Measurements from ENCODE around the gene NAPB.

NAPB gene

DNA sequence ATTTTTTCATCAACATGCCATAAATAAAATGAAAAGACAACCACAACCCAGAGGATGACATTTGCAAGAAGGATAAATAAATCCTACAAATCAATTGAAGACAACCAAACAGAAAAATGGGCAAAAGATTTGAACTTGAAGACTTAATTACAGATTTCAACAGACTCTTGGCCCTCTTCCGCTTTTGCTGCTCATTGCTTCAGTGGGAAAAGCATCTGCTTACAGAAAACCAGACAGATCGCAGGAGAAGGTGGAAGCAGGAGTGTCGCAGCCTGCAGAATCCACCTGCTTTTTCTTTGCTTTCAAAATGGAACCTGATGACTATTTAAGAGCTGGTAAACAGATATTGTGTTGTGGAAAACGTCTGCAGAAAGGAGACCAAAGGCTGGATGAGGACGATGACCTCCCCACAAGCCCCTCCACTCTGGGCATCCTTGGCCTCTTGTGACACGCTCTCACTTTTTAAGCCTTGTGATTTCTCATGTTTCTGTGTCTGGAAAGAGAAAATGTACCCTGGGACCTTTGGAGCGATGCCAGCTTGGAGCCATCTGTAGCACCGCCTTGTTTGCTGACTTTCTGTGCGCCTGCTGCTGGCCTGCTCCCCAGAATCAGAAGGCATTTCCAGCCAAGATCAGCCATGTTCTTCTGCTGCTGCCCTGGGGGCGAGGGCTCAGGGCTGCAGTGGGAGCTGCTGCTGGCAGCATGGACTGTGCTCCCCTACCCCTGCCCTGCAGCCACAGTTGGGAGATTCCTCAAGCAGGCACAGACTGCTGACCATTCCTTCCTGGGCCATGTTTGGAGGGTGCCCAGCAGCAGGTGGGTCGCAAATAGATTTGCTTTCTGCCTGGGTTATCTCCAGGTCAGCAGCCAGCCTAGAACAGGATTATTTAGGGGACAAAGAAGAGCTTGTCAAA lies 14.6 kb upstream of the NAPB start:
- TF ChIP-seq CTCF (IDR thresholded peaks at IDR 0.05; ENCODE audit: low read depth, low read length): no peak
- no peak overlapping the region for H3K4me3 ChIP-seq (ENCODE audit: low read depth, low read length)
- no peaks in the 10 kb centered on the region for H3K36me3 ChIP-seq
- no peaks in the 10 kb centered on the region for H3K27me3 ChIP-seq
- peak; percentile 55 for DNase-seq
- no peaks in the 10 kb centered on the region for H3K4me1 ChIP-seq
- no peaks in the 10 kb centered on the region for H3K9me3 ChIP-seq

DNA sequence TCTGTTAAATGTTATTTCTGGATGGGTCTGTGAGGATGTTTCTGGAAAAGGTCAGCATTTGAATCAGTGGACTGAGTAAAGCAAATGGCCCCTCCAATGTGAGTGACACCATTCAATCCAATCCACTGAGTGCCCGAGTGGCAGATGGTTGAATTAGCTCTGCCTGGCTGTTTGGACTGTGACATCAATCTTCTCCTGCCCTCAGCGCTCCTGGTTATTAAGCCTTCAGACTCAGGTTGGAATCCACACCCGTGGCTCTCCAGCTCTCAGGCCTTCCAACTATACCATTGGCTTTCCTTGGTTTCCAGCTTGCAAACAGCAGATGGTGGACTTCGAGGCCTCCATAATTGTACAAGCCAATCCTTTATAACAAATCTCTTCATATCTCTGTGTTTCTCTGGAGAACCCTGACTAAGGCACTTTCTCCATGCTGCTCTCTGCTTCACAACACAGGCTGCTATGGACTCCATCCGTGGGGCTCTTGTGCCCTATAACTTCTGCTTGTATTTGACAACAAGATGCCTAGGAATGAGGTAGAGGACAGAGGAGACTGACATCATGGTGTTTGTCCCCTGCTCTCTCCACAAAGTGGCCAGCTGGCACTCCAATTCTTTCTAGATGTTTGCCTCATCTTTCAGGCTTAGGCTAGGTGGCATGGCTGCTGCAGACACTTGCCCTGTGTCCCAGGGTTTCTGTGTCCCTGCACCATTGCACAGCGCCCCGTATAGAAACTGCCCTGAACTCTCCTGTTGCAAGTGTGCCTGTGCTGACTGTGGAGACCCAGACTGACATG lies 13.4 kb upstream of the NAPB start:
- H3K36me3 ChIP-seq: no peaks in the 10 kb centered on the region
- no peaks in the 10 kb centered on the region for H3K9me3 ChIP-seq
- no peak for DNase-seq
- no peak for TF ChIP-seq CTCF (IDR thresholded peaks at IDR 0.05; ENCODE audit: low read depth, low read length)
- no peaks in the 10 kb centered on the region for H3K27me3 ChIP-seq
- no peak overlapping the region for H3K4me3 ChIP-seq (ENCODE audit: low read depth, low read length)
- no peaks in the 10 kb centered on the region for H3K4me1 ChIP-seq

DNA sequence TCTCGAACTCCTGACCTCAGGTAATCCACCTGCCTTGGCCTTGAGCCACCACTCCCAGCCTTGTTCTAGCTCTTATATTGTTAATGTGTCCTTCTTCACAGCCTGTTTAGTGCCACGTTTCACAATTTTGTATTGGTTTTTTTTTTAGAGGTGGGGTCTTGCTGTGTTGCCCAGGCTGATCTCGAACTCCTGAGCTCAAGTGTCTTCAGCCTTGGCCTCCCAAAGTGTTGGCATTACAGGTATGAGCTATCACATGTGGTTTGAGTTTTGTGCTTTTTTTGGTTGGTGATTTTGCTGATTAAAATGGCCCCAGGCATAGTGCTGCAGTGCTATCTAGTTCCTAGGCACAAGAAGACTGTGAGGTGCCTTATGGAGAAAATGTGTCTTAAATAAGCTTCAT lies 12.3 kb upstream of the NAPB start:
- Histone ChIP-seq H3K27me3 (no peaks in the 10 kb centered on the region), H3K36me3 (no peaks in the 10 kb centered on the region), H3K4me3 (ENCODE audit: low read depth, low read length) (no peak overlapping the region), H3K9me3 (no peaks in the 10 kb centered on the region), H3K4me1 (no peaks in the 10 kb centered on the region)
- DNase-seq: no peak
- TF ChIP-seq CTCF (IDR thresholded peaks at IDR 0.05; ENCODE audit: low read depth, low read length): no peak

- Histone ChIP-seq H3K27me3 (no peaks in the 10 kb centered on the region), H3K4me3 (ENCODE audit: low read depth, low read length) (no peak overlapping the region), H3K36me3 (no peaks in the 10 kb centered on the region), H3K9me3 (no peaks in the 10 kb centered on the region), H3K4me1 (no peaks in the 10 kb centered on the region)
- no peak for DNase-seq
- no peak for TF ChIP-seq CTCF (IDR thresholded peaks at IDR 0.05; ENCODE audit: low read depth, low read length)
Observed at GRCh38 chr20:23425129-23425528, 3.8 kb upstream of the NAPB start.

GRCh38 chr20:23419995-23420901 lies 1.0 kb downstream of the NAPB start:
- DNase-seq: peak; percentile 23
- Histone ChIP-seq H3K27me3 (no peaks in the 10 kb centered on the region), H3K4me1 (no peaks in the 10 kb centered on the region), H3K36me3 (no peaks in the 10 kb centered on the region), H3K9me3 (no peaks in the 10 kb centered on the region), H3K4me3 (ENCODE audit: low read depth, low read length) (peak overlapping the region; percentile 86)
- TF ChIP-seq CTCF (IDR thresholded peaks at IDR 0.05; ENCODE audit: low read depth, low read length): no peak

Data from BE2C (cell line).